ENCODE data around the gene ABCB11. TPM values are rescaled to one million over a fixed set of nuclear protein-coding genes. Genes with fewer than 3 reads are reported as not detected.

The ABCB11 gene
- total and polyA plus RNA-seq, 2 donors (not counting 3 experiments of a cell fraction or from before 2014, with no cell fraction given), result 0.22 to 0.44 TPM

DNA sequence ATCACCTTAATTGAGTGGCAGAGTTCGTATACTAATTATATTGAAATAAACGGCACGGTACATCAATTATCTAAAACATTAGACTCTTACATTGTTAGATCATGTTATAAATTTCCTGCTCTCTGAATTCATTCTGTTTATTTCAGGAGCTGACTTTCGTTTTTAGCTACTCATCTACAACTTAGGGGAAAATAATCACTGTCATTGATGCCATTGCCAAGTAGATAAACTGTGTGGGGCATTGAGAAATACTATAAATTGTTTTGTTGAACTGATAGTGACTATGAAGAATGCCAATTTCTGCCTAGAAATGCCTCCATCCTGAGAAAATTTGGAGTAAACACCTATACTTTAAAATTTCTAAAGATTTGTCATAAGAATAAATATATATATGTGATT lies 17.5 kb downstream of the ABCB11 start:
- ChIA-PET POLR2A (no interaction called here), CTCF (interaction anchor here (1.1 kb wide), 1 partner anchor 119 kb away, joined by 3 read pairs; no protein-coding TSS in a partner anchor)
- H3K4me1 ChIP-seq (ENCODE audit: control insufficient read depth, extremely low read depth, insufficient read depth, low read length), result peaks cover 24% of the 10 kb centered on the region
- H3K9ac ChIP-seq (replicated peaks; ENCODE audit: extremely low read depth, insufficient read depth, low read length), result no peak overlapping the region
- peak overlapping the region; percentile 5 for H3K4me2 ChIP-seq (ENCODE audit: insufficient read depth, low read length)
- TF ChIP-seq FOS (IDR thresholded peaks at IDR 0.05; ENCODE audit: borderline replicate concordance, insufficient read depth, low read length) (no peak), MAX (IDR thresholded peaks at IDR 0.05; ENCODE audit: insufficient read depth, insufficient read length) (no peak), POLR2A (IDR thresholded peaks at IDR 0.05; ENCODE audit: low read depth, low read length) (no peak), GATA2 (IDR thresholded peaks at IDR 0.05; ENCODE audit: insufficient read depth, insufficient read length, low read depth, low read length) (no peak), POLR2AphosphoS5 (IDR thresholded peaks at IDR 0.05; ENCODE audit: insufficient read depth, low read depth, low read length) (no peak), EZH2 (IDR thresholded peaks at IDR 0.05; ENCODE audit: borderline replicate concordance, low read depth, low read length, severe bottlenecking) (no peak), JUN (IDR thresholded peaks at IDR 0.05; ENCODE audit: borderline replicate concordance, insufficient read depth, insufficient read length, low read depth) (no peak), MYC (IDR thresholded peaks at IDR 0.05; ENCODE audit: low read depth, low read length) (no peak)
- TF ChIP-seq, protein P1, sequence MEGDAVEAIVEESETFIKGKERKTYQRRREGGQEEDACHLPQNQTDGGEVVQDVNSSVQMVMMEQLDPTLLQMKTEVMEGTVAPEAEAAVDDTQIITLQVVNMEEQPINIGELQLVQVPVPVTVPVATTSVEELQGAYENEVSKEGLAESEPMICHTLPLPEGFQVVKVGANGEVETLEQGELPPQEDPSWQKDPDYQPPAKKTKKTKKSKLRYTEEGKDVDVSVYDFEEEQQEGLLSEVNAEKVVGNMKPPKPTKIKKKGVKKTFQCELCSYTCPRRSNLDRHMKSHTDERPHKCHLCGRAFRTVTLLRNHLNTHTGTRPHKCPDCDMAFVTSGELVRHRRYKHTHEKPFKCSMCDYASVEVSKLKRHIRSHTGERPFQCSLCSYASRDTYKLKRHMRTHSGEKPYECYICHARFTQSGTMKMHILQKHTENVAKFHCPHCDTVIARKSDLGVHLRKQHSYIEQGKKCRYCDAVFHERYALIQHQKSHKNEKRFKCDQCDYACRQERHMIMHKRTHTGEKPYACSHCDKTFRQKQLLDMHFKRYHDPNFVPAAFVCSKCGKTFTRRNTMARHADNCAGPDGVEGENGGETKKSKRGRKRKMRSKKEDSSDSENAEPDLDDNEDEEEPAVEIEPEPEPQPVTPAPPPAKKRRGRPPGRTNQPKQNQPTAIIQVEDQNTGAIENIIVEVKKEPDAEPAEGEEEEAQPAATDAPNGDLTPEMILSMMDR (IDR thresholded peaks at IDR 0.05; ENCODE audit: extremely low read depth in 1 of 2, insufficient read depth in 1 of 2, low read depth in 1 of 2, low read length in 2 of 2), result no peak
- peak overlapping the region; percentile 88 for H3K27ac ChIP-seq (ENCODE audit: insufficient read depth, low read depth, low read length)
- no peaks in the 10 kb centered on the region for H3K9me3 ChIP-seq (replicated peaks; ENCODE audit: control insufficient read depth, insufficient read depth, low read length)
- H4K20me1 ChIP-seq (replicated peaks; ENCODE audit: control insufficient read depth, extremely low read depth, insufficient read depth, low read length), result no peaks in the 10 kb centered on the region
- H3K36me3 ChIP-seq (ENCODE audit: control insufficient read depth in 2 of 2, extremely low read depth in 1 of 2, insufficient read depth in 2 of 2, low read length in 2 of 2), result no peaks in the 10 kb centered on the region
- dilution Hi-C loops (cut with MboI; ENCODE audit: extremely low pct_ligation_motif_present, low sequenced_read_pairs) (no loop called here), intact Hi-C loops (cut with micrococcal nuclease) (no loop called here)
- DNase-seq (ENCODE audit: low read depth, low spot score), result no peak
- FAIRE-seq, result no peak
- no peak overlapping the region for H2AFZ ChIP-seq (ENCODE audit: low read depth, low read length)
- no peaks in the 10 kb centered on the region for H3K79me2 ChIP-seq (ENCODE audit: control insufficient read depth, insufficient read depth, low read length)
- BruUV-seq (replicated peaks), result no TSS peak
- H3K4me3 ChIP-seq (replicated peaks in 1 of 3; ENCODE audit: insufficient read depth in 1 of 3, low read depth in 1 of 3, low read length in 3 of 3), result no peak overlapping the region
- no peaks in the 10 kb centered on the region for H3K27me3 ChIP-seq (ENCODE audit: control insufficient read depth in 2 of 2, insufficient read depth in 2 of 2, low read length in 2 of 2)
- H3K9me1 ChIP-seq (replicated peaks; ENCODE audit: control insufficient read depth, extremely low read depth, insufficient read depth, low read length), result no peaks in the 10 kb centered on the region

Measured in endothelial cell of umbilical vein (primary cell).